HG03175 (cell line): ENCODE data around the gene SMIM29.
A peak's percentile ranks its signal among the peaks of the same experiment; 100 is the strongest.

ENCODE experiments used
- ATAC-seq: cut with Tn5 transposase; IDR thresholded peaks from one replicate; pipeline ENCODE4 v1.9.1; 2021; ENCODE audit warnings: mild to moderate bottlenecking, moderate library complexity; ENCODE audit not compliant: unreplicated experiment

The SMIM29 gene

DNA sequence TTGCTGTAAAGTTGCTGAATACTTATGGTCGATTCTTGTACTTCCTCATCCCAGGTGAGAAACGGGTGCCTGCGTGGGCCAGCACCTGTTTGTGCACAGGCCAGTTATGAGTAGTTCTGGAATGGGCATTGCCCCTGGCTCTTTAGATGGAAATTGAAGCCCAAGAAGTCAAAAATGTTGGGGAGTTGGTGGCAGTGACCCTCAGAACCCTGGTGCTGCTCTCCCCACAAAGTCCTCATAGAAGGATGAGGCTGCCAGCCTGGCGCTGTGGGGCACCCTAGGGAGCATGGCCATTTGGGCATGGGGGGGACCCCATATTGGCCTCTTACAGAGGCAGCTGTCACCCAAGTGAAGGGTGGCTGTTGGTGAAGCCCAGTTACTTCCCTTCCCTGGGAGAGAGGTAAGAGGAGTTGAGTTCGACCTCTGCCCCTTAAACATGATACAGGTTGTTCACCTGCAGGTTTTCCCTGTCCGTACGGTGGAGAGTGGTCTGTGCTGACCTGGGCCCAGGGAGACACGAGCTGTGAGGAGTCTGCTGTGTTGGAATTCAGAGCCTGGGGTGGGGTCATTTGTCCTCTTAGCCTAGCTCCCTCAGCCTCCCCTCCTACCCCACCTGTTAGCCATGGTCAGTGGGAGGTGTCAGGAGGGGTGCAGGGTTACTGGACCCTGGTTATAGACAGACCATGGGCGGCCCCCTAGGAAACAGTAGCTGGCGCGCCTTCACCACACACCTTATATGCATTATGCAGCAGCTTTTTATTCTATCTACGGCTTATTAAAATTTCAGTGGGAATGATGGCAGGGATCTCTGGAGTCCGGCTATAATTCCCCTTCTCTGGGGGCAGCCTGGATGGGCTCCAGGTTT lies 7.2 kb downstream of the SMIM29 start:
- no peak for ATAC-seq

DNA sequence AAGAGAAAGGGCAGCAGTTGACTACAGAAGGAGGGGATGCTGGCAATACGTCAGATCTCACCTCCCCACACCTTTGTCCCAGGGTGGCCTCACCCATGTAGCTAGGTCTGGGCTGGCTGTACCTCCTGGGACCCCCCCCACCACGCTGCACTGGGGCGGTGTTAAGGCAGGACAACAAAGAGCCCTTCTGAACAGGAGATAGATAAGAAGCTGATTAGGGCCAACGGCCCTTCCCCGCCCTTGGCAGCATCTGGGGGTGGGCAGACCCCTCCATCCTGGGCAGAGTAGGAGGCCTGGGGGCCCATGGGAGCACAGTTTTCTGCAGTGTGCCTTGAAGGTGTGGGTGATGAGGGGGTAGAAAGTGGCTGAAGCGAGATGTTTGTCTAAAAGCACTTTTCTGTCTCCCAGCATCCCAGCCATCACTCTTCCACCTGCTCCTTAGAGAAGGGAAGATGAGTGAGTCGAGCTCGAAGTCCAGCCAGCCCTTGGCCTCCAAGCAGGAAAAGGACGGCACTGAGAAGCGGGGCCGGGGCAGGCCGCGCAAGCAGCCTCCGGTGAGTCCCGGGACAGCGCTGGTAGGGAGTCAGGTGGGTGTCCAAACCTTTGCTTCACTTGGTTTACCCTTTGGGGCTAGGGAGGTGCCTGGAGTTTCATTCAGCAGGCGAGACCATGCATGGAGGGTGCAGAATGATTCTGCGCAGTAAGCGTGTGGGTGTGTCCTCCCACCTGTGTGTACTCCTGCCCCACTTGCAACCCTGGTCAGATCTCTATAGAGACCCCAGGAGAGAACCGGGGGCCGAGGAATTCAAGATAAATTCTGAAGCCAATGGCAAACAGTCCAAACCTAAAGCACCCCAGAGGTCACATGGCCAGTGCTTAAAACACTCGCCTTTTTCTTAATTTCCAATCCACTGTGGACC lies 8.2 kb downstream of the SMIM29 start:
- no peak for ATAC-seq

DNA sequence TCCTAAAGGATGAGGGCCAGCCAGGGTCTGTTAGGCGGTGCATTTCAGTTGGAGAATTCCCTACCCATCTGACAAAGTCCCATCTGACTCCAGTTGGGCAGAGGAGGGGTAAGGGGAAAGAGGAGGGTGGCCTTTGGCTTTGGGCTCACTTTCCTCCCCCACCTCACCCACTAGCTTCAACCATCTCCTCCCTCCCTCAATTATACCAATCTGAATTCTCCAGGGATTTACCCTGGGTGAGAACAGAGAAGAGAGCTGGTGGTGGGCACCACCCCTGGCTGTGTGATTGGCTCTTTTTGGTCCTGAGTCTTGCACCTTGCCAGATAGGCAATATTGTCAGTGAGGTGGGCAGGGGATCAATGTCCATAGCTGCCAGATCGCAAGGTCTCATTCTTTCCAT lies 8.9 kb downstream of the SMIM29 start:
- no peak for ATAC-seq

DNA sequence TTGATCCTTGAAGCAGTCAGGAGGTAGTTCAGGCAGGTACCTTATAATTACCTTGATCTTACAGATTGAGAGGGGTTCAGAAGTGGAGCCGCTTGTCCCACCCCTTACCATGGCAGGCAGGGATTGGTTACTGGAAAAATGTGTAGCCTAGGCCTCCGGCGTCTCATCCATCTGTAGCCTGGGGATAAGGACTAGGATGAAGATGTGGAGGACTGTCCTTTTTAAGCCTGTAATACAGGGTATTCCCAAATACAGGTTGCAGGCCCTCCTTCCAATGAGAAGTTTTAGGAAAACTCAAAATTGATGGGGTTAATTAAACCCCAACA lies 9.3 kb downstream of the SMIM29 start:
- no peak for ATAC-seq

DNA sequence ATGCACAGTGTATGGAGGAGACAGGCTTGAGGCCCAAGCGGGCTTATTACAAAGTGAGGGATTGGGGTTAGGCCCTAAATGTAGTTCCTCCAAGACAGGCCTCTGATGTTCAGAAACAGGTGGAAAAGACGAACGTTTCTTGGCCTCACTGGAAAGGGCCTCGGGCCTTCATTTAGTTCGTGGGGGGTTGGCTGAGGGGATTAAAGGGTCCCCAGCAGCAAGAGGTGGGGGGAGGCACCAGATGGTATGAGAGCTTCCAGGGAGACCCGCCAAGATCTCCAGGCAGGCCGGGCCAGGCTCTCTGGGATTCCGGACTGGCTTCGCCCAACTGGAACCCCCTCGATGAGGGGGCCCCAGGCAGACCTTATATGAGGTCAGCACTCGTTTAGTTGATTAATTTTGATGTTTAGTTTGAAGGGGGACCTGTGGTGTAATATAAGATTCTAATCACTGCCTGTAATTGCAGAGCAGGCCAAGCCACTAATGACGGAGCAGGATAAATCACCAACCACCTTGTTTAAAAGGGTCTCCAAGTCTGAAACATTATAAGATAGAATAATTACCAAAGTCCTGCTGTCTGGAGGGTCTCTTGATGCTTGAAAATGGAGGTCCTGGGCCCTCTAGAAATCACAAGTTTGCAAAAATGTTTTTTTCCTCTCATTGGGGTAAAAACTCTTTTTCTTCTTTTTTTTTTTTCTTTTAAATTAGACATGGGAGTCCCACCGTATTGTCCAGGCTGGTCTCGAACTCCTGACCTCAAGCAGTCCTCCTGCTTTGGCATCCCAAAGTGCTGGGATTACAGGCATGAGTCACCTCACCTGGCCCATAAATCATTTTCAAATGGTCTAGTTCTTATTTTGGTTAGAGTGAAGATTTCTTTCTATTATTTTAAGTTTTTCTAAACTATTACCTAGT lies 10.0 kb downstream of the SMIM29 start:
- ATAC-seq = no peak

DNA sequence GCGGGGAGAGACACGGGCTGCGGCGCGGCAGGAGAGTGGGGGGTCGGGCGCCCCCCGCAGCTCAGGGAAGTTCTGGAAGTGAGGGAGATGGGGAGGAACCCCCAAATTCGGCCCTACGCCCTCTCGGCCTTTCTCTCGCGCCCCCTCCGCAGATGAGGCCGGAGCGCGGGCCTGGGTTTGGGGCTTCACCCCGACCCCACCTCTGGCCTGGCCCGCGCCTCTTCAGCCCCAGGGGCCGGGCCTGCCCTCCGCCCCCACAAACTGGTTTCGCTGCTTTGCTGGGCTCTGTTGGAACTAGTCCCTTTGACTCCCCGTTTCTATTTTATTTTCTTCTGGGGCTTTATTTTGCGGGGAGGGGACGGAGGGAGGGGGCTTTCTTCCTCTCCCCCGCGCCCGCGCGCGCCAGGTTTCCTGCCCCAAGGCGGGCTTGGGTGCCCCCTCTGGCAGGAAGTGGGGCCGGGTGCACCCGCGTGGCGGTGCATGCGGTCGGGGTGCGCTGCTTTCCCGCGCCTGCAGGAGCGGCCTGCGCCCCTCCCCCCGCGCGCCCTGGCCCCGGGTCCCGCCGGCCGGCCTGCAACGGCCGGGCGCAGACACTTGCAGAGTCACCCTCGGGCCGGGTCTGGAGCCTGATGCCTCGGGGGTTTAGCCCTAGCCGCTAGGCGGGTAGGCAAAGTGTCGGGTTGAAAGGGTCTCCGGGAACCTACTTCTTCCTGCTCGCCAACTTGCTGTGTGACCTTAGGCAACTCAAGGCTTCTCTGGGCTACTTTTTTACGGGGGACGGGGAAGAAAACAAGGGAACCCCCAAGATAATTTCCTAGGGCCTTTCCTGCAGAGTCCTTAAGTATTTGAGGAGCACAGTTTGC lies 10.9 kb downstream of the SMIM29 start:
- ATAC-seq = no peak

DNA sequence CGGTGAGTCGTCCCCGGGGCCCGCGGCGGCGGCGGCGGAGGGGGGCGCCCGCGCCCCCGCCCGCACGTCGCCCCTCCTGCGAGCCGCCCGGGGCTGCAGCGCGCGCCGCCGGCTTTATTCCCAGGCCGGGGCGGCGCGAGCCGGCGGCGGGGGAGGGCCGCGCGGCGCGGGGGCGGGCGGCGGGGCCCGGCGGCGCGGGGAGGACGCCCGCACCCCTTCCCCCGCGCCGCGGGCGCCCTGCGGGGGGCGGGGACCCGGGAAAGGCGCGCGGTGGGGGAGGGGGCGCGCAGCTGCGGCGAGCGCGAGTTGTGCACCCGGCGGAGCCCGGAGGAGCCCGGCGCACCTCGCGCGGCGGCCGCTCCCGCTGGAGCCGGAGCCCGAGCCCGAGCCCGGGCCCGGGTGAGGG lies 11.5 kb downstream of the SMIM29 start:
- ATAC-seq = peak; percentile 5

DNA sequence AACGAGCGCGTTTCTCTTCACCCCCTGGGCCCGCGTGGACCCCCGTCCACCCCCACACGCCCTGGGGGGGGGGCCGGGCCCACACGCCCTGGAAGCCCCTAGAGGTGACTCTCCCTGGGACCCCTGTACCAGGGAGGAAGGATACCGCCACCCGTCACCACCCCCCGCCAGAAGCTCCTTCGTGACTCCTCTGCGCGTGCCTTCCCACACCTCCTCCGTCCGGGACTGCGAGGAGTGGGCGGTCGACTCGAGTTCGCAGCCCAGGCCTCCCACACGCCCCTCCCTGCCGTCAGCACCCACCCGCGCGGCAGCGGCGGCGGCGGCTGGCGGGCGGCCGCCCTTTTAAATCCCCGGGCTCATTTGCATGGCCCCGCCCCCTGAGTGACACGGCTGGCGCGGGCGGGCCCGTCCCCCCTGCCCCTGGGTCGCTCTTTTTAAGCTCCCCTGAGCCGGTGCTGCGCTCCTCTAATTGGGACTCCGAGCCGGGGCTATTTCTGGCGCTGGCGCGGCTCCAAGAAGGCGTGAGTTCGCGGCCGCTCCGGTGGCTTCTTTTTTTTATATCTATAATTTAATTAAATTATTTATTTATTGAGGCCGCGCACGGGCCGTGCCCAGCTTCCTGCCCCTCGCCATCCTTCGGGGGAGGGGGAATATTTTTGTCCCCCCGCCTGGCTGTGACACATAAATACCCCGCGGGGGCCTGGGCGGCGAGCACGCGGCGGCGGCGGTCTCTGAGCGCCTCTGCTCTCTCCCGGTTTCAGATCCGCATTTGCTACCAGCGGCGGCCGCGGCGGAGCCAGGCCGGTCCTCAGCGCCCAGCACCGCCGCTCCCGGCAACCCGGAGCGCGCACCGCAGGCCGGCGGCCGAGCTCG lies 12.1 kb downstream of the SMIM29 start, which contains the start of gene HMGA1:
HMGA1 (plus strand) TSS at position 431 of the 873 bp plus-strand sequence. CDS start 3,908 bp downstream, outside the sequence.
- peak; percentile 67 for ATAC-seq

DNA sequence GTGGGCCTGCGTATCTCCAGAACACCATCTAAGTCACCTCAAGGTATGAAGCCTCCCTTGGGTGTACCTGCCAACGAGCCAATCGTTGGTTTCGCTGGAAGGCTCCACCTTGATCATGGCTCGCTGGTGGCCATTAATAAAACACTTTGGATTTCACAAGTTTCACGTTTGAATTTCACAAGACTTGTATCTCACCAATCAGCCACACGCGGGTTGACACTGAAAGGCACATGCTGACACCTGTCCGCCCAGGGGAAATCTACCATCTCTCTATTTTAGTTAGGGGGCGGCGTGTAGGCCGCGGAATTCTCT lies 12.7 kb downstream of the SMIM29 start:
- peak; percentile 11 for ATAC-seq

DNA sequence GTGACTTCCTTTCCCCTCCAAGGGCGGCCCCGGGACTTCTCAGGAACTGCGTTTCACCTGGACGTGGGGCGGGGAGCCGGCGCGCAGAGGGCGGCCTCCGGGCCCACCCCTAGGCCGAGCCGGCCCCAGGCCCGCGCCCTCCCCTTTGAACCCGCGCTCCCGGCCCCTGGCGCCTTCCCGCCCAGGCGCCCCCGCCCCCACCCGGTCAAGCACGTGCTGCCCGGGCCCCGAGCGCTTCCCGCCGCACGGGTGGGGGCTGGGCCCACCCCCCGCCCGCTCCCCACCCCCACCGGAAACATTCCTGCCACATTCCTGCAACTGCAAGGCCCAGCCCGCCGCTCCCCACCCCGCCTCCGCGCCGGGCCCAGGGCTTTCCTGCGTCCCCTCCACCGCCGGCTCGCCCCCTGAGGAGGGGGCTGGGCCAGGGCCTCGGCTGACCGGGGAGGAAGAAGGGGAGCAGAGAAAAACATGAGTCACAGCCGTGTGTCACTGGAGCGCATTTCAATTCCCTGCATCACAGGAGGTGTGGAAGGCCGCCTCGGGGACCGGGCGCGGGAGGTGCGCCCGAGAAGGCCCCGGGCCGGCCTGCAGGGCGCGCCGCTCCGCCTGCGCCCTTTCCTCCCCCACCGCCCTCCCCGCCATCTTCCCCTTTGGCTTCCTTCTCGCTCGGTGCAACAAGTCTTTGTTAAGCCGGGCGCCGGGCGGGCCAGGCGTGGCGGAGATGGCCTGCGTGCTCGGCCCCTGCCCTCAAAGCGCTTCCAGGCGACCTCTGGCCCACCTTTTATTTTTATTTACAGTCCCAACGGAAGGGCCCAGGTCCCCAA lies 13.3 kb downstream of the SMIM29 start:
- peak; percentile 2 for ATAC-seq

DNA sequence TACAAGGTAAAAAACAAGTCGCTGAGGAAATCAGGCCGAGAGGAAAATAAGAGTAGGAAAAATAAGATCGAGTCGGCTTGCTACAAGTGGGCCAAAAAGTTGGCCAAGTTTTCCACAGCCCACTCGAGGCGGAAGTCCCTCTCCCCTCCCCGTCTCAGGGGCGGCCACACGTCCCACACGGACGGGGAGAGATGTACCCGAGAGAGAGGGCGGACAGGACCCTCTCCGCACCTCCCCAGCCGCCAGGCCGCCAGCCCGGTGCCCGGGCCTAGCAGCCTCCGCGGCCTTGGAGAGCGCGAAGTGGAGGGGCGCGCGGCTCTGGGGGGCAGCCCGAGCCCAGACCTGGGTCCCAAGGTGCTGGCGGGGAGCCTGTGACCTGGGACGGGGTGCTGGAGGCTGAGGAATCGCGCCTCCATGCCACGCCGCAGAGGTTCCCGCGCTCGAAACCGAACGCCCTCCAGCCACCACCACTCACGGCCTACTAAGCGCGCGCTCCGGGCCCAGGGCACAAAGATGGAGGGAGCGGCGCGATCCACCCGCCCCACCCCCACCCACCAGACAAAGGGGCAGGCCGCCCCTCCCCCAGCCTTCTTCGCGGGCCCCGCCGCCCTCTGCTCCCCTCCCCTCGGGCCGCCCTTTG lies 14.0 kb downstream of the SMIM29 start:
- ATAC-seq = no peak

DNA sequence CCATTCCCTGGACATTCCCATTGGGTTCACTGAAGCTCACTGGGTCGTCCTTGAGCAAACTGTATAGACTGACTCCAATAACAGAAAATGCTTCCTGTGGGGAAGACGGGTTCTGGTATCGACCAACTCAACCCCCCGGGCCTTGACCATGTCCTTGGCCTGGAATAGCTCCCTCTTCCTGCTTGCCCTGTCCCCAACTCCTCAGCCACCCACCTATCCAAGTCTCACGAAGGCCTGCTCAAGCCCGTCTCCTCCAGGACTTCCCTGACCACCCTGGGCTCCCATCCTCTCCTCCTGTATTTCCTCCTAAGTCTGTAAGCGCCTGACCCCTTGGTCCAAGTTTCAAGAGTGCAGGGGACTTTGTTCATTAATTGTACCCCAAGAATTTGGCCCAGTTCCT lies 14.9 kb downstream of the SMIM29 start:
- no peak for ATAC-seq

DNA sequence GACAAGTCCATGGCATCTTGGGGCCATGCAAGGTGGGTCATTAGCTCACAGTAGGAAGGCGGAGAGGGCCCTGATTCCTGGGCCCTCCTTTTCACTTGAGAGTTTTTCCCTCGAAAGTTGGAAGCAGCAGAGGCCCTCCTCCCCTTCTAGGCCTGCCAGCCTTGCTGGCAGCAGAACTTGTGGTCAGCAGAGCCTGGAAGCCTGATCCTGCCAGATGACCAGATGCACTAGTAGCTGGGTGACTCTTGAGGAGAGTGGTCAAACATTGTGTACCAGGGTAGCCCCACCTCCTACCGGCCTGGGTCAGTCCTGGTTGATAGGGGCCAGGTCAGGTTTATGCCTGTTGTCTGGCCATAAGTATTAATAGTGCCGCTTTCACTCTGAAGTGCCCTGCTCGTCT lies 15.9 kb downstream of the SMIM29 start:
- ATAC-seq = no peak

DNA sequence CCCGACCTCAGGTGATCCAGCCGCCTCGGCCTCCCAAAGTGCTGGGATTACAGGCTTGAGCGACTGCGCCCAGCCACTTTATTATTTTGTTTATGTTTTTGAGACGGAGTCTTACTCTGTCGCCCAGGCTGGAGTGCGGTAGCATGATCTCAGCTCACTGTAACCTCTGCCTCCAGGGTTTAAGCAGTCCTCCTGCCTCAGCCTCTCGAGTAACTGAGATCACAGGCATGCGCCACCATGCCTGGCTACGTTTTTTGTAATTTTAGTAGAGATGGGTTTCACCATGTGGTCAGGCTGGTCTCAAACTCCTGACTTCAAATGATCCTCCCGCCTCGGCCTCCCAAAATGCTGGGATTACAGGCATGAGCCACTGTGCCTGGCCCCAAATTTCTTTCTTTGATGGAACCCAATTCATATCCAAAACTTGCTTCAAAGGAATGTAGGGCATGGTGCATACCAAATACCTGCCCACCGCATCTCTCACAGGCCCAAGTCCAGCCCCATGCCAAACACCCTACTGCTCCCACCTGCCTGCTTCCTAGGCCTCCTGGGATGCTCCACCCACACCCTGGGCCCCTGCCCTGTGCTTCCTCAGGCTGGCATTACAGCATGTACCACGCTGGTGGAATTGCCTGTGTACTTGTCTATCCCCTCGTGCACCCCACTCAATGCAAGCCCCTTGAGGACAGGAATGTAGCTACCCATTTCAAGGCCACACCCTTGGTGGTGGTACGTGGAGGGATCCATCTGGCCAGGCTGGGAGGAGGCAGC lies 17.1 kb downstream of the SMIM29 start:
- ATAC-seq = no peak

DNA sequence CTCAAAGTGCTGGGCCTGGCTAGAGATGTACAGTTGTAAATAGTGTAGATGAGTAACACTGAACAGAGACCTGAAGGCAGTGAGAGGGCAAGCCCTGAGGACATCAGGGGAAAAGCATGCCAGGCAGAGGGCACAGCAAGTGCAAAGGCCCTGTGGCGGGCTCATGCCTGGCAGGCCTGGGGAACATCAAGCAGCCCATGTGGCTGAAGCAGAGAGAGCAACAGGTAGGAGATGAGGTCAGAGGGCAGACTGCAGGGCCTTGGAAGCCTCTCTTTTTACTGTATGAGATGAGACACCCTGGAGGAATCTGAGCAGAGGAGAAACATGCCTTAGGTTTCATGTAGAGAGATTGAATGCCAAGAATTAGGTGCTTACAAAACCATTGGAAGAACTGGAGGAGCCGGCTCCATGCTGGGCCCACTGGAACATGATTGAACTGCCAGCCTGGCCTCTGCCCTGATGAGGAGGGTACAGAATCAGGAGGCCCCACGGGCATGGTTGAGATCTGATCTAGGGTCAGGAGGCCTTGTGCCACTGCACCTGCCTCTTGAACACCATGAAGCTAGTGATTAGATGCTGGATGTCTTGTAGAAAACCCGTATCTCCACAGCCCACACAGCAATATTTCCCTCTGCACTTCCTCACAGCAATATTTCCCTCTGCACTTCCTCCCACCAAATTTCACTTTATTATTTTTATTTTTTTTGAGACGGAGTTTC lies 18.0 kb downstream of the SMIM29 start:
- no peak for ATAC-seq

DNA sequence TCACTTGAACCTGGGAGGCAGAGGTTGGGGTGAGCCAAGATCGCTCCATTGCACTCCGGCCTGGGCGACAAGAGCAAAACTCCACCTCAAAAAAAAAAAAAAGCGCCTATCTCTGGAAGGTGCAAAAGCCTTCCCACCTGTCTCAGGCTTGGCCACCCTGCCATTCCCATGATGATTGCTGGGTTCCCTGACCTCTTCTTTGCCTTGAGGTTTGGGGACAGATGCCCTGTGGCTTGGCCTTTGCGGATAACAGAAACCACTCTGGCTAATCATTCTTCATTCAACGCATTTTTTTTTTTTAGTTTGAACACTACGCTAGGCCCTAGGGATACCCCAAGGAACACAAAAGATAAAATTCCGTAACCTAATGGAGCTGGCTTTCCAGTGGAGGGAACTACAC lies 18.9 kb downstream of the SMIM29 start:
- no peak for ATAC-seq
